HG03097 (cell line): ENCODE data around the gene PTPRZ1.
A peak's percentile ranks its signal among the peaks of the same experiment; 100 is the strongest.

Source experiments
- ATAC-seq: cut with Tn5 transposase; IDR thresholded peaks from one replicate; pipeline ENCODE4 v1.9.1; 2021; ENCODE audit not compliant: unreplicated experiment, low FRiP score

The PTPRZ1 gene

GRCh38 chr7:121945480-121946236, 72.7 kb downstream of the PTPRZ1 start:
- no peak for ATAC-seq

- no peak for ATAC-seq
Observed at GRCh38 chr7:121953164-121953563, 80.2 kb downstream of the PTPRZ1 start.

GRCh38 chr7:121953601-121954000, 80.6 kb downstream of the PTPRZ1 start:
- ATAC-seq: no peak

GRCh38 chr7:121954803-121955202, 81.8 kb downstream of the PTPRZ1 start:
- no peak for ATAC-seq

- ATAC-seq: no peak
Observed at GRCh38 chr7:121957626-121958025, 84.7 kb downstream of the PTPRZ1 start.

GRCh38 chr7:121960678-121961077, 87.7 kb downstream of the PTPRZ1 start:
- ATAC-seq: no peak

GRCh38 chr7:121961089-121961867, 88.3 kb downstream of the PTPRZ1 start:
- no peak for ATAC-seq

GRCh38 chr7:121966276-121966934, 93.4 kb downstream of the PTPRZ1 start:
- no peak for ATAC-seq

- ATAC-seq: no peak
Observed at GRCh38 chr7:121966935-121967332, 94.0 kb downstream of the PTPRZ1 start.

GRCh38 chr7:121985476-121986030, 112.6 kb downstream of the PTPRZ1 start:
- no peak for ATAC-seq

GRCh38 chr7:121992068-121992467, 119.1 kb downstream of the PTPRZ1 start:
- no peak for ATAC-seq

GRCh38 chr7:121994625-121995410, 121.9 kb downstream of the PTPRZ1 start:
- ATAC-seq: peak; percentile 98

GRCh38 chr7:122006687-122007086, 133.7 kb downstream of the PTPRZ1 start:
- ATAC-seq: no peak

GRCh38 chr7:122010116-122010515, 137.2 kb downstream of the PTPRZ1 start:
- no peak for ATAC-seq

GRCh38 chr7:122013065-122013464, 140.1 kb downstream of the PTPRZ1 start:
- no peak for ATAC-seq

- no peak for ATAC-seq
Observed at GRCh38 chr7:122013630-122014029, 140.7 kb downstream of the PTPRZ1 start.

GRCh38 chr7:122014697-122015096, 141.7 kb downstream of the PTPRZ1 start:
- ATAC-seq: no peak

GRCh38 chr7:122018032-122018431, 145.1 kb downstream of the PTPRZ1 start:
- no peak for ATAC-seq

- no peak for ATAC-seq
Observed at GRCh38 chr7:122027058-122027457, 154.1 kb downstream of the PTPRZ1 start.

- no peak for ATAC-seq
Observed at GRCh38 chr7:122033641-122034040, 160.7 kb downstream of the PTPRZ1 start.
